GM18873 (cell line): ENCODE measurements around the gene OPRL1.

Source experiments
- ATAC-seq: cut with Tn5 transposase; IDR thresholded peaks from one replicate; pipeline ENCODE4 v1.9.1; 2021; ENCODE audit warnings: mild to moderate bottlenecking, moderate library complexity, moderate number of reproducible peaks; ENCODE audit not compliant: unreplicated experiment, low FRiP score

Gene OPRL1

GRCh38 chr20:64055893-64056638 is 23.8 kb upstream of the OPRL1 start:
- no peak for ATAC-seq

DNA sequence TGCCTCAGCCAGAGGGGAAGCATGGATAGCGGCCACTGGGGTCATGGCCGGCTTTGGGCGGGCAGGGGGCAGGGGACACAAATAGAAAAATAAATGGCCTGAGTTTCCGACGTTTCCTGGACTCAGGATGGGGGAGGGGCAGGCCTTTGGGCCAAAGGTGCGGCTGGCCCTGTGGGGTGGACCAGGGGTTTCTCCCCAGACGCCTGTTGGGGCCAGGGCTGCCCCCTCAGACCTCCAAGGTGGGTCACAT is 23.3 kb upstream of the OPRL1 start:
- no peak for ATAC-seq

GRCh38 chr20:64056889-64057627 is 22.8 kb upstream of the OPRL1 start:
- ATAC-seq = no peak

- ATAC-seq = no peak
Measured at GRCh38 chr20:64057628-64058498, 22.0 kb upstream of the OPRL1 start.

DNA sequence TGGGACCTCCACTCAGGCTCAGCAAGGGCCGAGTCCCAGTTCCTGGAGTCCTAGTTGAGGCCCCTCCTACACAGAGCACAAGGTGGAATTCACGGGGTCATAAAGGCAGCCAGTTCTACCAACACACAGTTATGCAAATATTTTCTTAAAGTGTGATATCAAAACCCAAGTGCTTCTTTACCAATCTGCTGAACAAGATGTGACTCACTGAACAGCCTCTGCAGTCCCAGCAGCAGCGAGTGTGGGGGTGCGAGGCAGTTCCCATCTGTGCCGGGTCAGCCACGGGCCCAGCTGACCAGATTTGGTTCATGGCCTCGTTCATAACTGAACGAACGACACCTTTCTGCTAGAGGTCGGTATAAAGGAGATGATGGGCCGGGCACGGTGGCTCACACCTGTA is 21.3 kb upstream of the OPRL1 start:
- no peak for ATAC-seq

DNA sequence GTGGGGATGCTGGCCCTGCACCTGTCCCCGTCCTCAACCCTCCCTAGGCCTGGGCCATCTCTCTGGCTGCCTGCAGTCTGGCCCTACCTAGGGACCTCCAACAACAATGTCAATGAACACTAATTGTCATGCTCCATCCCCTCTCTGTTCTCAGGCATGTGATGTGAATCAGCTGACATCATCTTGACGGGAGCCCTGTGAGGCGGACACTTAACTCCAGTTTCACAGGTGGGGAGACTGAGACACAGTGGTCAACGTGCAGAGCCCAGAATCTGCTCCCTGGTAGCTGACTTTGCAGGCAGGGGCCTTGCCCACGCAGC is 17.6 kb upstream of the OPRL1 start:
- ATAC-seq = no peak

- peak; percentile 77 for ATAC-seq
Measured at GRCh38 chr20:64062596-64063388, 17.1 kb upstream of the OPRL1 start, which contains the start of gene TCEA2. Gene TCEA2 (plus strand): TSS chr20:64063198. CDS start chr20:64063313, 115 bp downstream.

GRCh38 chr20:64063389-64064144 is 16.3 kb upstream of the OPRL1 start:
- ATAC-seq = no peak

DNA sequence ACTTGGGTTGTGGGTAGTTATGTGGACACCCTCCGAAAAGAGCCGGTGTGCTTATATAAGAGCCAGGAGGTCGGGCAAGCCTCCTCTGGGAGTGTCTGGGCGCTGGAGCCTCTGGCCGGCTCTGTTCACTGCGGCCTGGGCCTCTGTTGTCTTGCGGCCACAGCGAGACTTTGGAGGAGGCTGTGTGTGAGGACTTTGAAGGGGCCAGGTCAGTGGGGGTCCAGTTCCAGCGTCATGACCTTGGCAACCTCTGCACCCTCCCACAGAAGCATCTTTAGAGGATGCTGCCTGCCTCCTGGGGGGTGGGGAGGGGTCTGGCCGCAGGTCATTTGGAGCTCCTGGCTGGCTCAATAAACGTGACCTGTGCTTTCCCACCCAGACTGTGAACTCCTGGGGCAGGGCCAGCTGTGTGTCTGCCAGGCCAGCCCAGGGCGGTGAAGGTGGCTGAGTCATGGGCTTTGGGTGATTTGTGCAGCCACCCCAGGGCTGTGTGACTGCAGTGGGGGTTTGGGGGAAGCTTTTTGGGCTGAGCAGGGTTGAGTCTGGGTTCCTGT is 15.7 kb upstream of the OPRL1 start:
- no peak for ATAC-seq

DNA sequence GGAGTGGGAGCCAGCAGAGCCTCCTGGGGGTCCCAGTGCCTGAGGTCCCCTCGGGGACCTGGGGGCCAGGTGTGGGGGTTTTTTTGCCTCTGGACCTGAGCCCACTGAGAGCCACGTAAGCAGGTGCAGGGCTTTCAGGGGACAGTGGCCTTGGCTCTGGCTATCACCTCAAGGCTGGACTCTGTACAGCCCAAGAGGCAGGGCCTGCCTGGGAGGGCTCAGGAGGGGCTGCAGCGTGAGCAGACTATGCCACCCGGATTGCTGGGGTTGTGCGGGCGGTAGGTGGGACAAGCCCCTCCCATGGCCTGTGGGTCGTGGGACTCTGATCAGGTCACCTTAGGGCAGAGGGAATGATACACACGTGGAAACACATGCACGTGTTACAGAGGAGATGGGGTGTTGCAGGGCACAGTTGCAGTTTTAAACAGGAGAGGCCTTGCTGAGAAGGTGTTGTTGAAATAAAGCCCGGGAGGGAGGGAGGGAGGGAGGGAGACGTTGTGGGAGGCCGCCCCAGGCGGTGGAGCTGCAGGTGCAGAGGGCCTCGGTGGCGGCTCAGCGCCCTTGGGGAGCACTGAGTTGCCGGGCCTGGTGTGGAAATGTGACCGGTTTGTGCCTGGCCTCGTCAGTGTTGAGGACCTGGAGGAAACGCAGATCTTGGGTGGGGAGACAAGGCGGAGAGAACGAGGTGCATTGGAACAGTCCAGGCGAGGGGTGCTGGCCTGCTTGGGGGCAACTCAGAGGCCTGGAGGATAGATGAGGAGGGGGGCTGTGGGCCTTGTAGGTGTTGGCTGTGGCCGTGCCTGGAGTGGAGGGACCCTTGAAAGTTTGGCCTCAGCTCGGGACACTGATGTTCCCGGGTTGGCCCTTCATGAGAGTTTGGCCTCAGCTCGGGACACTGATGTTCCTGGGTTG is 14.6 kb upstream of the OPRL1 start:
- no peak for ATAC-seq

DNA sequence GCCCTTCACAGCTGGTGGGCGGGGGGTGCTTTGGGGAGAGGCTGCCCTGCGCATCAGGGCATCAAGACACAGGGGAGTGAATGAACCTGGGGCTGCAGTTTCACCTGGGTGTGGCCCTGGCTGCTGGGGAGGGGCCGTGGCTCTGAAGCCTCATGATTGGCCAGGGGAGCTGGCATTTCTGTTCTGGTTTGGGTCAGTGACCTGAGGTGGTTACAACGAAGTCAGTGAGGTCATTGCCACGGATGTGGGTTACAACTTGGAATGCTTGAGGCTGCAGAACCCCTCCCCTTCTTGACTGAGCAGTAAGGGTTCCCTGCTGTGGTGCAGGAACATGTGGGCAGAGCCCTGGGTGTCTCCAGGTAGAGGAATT is 13.9 kb upstream of the OPRL1 start:
- ATAC-seq = peak; percentile 39

- ATAC-seq = no peak
Measured at GRCh38 chr20:64067005-64067632, 12.8 kb upstream of the OPRL1 start.

DNA sequence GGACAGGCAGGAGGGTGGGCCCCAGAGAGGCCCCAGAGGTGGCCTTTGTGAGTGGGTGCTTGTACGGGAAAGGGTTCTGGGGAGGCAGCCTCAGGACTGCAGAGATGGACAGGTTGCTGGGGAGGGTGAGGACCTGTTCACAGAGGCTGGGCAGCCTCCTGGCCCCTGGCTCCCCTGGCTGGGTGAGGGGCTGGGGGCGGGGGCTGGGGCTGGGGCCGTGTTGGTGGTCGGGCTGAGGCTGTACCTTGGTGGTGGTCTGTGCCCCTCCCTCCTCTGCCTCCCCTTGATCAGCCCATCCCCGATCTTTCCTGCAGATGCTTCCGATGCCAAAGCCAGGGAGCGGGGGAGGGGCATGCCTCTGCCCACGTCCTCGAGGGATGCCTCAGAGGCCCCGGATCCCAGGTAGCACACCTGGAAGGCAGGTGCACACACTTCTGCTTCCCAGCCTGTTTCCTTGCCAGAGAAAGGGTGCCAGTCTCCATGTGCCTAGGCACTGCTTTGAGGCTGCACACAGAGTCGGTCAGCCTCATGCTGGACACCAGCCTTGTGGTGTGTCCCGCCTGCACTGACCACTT is 12.1 kb upstream of the OPRL1 start:
- ATAC-seq = no peak

DNA sequence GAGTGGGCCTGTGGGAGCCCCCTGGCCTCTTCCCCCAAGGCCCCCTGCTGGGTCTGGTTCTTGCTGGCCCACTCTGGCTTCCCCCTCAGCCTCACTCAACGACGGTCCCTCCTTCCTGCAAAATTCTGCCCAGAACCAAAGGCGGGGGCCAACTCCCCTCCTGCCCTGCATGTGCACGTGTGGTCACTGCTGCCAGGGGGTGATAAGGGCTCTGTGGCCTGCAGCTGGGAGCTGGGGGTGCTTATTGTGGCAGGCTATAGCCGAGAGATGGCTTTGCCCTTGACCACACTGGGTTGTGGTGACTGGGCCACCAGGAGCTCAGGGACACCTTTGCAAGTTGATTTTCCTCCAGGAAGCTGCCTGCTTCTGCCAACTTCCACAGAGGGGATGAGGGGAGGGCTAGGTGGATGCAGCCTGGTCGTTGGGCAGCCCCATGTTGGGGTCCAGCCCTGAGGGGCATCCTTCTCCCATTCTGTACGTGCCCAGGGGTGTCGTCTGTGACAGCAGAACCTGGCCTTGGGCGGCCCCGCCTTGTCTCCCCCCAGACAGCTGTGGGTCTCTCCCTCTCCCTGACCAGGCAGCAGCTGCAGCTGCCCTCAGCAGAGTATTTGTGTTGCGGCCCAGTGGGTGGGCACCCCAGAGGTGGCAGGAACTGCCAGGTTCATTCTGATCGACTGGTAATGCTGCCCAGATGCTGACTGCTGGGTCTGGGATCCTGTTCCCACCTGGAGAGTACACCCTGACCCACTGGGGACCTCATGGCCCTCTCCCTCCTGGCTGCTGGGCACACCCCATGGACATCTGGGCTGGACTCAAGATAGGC is 11.3 kb upstream of the OPRL1 start:
- no peak for ATAC-seq

GRCh38 chr20:64069209-64069613 is 10.7 kb upstream of the OPRL1 start:
- ATAC-seq = no peak

DNA sequence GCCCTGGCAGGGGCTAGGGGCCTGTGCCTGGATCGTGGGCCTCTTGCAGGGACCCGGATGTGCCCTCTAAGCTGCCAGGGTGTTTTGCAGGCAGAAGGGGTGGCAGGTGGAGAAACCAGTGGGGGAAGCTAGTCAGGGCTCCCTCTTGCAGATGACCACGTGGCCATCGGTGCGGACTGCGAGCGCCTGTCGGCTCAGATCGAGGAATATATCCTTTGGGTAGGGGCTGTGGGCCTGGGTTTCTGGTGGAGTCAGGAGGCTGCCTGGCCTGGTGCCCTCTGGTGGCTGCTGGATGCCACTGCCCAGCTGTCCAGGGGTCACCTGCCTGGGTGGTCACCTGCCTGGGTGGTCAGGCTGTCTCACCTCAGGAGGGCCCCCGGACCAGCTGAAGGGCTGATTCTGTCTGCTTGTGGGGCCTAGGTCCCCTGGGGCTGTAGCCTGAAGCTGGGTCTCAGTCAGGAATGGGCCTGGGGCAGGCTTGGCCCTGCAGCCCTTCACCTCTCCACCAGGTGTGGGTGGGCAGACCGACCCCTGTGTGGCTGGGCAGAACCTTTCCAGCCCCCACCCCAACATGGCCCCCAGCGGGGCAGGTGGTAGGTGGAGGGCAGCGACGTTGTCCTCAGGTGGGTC is 10.2 kb upstream of the OPRL1 start:
- ATAC-seq = no peak
